GM13976 (cell line): ENCODE measurements around the gene ROBO1.

ENCODE experiments used
- DNase-seq: peaks from one replicate; pipeline ENCODE4 v3.0.0; 2012; ENCODE audit warnings: low spot score
- in situ Hi-C: fragments of 300-500 bp; cut with MboI; formaldehyde crosslinking; loops from one replicate; pipeline ENCODE4 v1.12.0; 2022; ENCODE audit warnings: low sequenced_read_pairs, mixed read lengths, inconsistent platforms; ENCODE audit not compliant: unreplicated experiment
- TF ChIP-seq, protein P1 (sequence below): IDR thresholded peaks from 2 replicates; pipeline ENCODE4 v1.5.1; 2012; ENCODE audit warnings: borderline replicate concordance, mild to moderate bottlenecking; ENCODE audit not compliant: insufficient read depth; ENCODE audit errors: extremely low read depth, missing control alignments, control extremely low read depth

The ROBO1 gene

DNA sequence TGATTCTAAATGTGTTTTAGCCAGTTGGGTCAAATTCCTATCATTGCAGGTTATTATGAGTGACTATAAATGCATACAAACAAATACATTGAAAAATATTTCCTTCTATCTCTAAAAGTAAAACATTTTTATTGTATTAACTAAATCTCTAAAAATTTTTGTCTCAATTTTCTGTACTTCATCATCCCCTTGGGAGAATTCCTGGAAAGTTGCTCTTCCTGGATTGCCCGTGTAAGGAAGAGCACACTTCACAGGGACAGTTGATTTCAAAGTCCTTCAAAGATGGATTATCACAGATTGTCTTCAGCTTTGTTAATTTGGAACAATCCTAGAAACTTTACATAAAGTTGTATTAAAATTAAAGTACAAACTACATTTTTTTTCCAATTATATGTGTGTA, 595.6 kb downstream of the ROBO1 start:
- TF ChIP-seq, protein P1, sequence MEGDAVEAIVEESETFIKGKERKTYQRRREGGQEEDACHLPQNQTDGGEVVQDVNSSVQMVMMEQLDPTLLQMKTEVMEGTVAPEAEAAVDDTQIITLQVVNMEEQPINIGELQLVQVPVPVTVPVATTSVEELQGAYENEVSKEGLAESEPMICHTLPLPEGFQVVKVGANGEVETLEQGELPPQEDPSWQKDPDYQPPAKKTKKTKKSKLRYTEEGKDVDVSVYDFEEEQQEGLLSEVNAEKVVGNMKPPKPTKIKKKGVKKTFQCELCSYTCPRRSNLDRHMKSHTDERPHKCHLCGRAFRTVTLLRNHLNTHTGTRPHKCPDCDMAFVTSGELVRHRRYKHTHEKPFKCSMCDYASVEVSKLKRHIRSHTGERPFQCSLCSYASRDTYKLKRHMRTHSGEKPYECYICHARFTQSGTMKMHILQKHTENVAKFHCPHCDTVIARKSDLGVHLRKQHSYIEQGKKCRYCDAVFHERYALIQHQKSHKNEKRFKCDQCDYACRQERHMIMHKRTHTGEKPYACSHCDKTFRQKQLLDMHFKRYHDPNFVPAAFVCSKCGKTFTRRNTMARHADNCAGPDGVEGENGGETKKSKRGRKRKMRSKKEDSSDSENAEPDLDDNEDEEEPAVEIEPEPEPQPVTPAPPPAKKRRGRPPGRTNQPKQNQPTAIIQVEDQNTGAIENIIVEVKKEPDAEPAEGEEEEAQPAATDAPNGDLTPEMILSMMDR = no peak
- in situ Hi-C loops = no loop called here

DNA sequence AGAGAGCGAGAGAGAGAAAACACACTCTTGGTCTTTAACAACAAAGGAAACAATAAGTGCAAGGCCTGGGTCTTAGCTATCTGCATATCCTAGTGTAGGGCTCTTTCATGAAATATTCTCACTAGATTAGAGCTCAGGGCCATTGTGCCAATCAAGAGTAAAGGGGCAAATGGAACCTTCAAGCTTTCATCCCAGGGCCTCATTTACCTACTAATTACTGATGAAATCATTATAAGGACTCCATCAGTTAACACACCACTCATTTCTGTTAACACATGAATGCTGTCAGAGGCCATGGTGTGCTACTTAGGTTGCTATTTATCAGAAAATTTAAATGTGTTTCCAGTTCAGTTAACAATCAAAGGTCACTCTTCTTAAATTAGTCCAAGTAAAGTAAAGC, 597.8 kb downstream of the ROBO1 start:
- TF ChIP-seq, protein P1 = no peak
- in situ Hi-C loops = no loop called here
- DNase-seq = no peak

More for the DNA sequence above, 595.6 kb downstream of the ROBO1 start:
- no peak for DNase-seq

DNA sequence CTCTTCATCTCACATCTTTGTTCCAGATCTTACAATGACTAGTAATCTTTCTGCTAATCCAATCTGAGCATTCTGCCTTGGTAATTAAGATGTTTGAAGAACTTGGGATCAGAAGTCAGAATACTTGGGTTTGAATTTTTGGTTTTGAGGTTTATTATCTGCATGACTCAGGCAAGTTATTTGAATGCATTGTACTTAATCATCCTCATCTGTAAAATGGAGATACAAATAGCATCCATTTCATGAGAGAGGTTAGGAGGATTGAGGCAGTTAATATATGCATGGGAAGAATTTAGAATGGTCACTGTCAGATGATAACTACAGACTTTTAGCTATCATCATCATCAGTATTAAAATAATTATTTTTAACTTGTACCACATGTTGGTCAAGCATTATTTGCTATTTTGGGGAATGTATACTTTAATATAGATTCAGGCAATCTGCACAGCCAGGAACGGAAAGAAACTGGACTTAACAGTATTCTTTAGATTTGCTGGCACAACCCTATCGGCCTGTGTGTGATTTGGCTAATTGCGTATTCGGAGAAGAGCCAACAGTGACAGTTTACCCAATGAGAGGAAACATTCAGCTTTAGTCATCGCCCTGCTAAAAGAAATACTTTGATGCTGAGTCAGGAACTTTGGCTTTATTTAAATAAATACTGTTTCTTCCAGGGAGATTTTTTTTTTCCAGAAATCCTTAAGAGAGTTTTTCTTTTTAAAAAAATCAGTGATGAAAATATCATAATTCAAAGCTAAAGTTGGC, 600.0 kb downstream of the ROBO1 start:
- DNase-seq = no peak
- TF ChIP-seq, protein P1 = no peak
- in situ Hi-C loops = no loop called here

DNA sequence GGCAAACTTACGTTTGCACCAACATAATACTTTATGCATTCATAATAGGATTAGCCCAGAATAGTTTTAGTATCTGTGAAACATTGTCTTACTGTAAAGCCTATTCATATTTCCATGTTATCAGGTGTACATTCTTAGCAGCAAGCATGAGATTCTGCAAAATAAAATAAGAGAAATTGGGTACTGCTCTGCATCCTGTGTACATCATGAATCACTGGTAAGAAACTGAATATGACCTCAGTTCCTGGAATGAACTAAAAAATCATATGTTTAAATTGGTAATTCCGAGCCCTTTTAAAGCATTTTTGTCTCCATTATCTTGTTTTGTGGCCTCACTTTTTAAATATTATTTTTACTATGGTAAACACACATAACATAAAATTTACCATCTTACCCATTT, 605.1 kb downstream of the ROBO1 start:
- TF ChIP-seq, protein P1 = no peak
- no peak for DNase-seq
- in situ Hi-C loops = no loop called here

DNA sequence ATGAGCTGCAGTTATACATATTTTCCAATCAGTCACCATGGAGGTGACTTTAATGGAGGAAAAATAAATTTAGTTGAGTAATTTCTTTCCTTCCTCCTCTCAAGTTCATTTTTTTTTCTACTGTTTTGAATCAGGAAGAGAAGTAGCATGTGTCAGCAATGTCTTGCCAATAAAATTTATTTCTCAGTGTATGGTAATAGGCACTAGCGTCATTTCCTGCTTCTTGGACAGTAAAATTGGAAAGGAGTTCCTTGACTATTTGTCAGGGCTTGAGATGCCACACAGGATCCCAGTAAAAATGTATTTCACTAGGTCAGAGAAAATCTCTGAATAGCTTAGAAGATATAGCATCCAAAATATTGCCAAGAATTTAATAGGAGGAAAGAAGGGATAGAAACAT, 605.9 kb downstream of the ROBO1 start:
- no peak for DNase-seq
- in situ Hi-C loops = no loop called here
- TF ChIP-seq, protein P1 = no peak

DNA sequence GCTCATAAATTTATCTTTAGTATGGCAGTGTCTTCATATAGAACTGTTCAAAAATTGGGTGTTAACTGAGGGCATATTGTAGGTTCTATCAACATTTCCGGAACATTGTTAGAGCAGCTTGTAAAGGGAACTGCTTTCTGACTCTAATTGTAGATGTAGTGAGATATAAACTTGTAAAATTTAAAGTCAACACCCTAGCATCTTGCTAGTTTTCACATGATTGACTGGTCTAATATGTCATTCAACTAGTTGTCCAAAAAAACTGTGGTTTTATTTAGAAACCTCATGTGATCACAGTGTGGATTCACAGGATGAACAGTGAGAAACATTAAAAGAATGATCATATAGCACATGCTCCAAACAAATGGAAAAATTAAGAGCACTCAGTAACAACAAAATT, 607.4 kb downstream of the ROBO1 start:
- TF ChIP-seq, protein P1 = no peak
- DNase-seq = no peak
- in situ Hi-C loops = no loop called here

DNA sequence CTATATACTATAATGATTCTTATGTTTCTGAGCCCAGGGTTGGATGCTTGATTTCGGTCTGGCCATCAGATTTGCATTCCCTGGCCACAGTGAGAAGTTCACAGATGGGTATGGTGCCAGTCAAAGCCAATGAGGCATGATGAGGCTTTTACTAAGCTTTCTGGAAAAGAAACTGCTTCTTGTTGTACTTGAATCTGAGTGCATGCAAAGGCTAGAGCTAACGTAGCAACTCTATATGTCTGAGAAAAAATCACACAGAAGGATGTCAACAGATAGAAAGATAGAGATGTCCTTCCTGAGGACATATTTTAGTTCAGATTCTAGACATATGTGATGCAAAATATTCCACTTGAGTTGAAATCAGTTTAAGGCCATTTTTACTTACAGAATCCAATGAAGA, 608.1 kb downstream of the ROBO1 start:
- in situ Hi-C loops = no loop called here
- no peak for DNase-seq
- TF ChIP-seq, protein P1 = no peak
